ENCODE results near the gene C1orf21.

- no peak for TF ChIP-seq CTCF (IDR thresholded peaks at IDR 0.05; ENCODE audit: extremely low read depth in 1 of 2, insufficient read depth in 1 of 2, low read depth in 1 of 2, low read length in 2 of 2)
- no peak for TF ChIP-seq POLR2AphosphoS5 (IDR thresholded peaks at IDR 0.05; ENCODE audit: insufficient read depth, low read depth, low read length)
- TF ChIP-seq POLR2A (IDR thresholded peaks at IDR 0.05; ENCODE audit: low read depth, low read length): no peak
- TF ChIP-seq EZH2 (IDR thresholded peaks at IDR 0.05; ENCODE audit: borderline replicate concordance, low read depth, low read length, severe bottlenecking): no peak
- no peak for TF ChIP-seq MAX (IDR thresholded peaks at IDR 0.05; ENCODE audit: insufficient read depth, insufficient read length)
- no peak for TF ChIP-seq GATA2 (IDR thresholded peaks at IDR 0.05; ENCODE audit: insufficient read depth, insufficient read length, low read depth, low read length)
- TF ChIP-seq JUN (IDR thresholded peaks at IDR 0.05; ENCODE audit: borderline replicate concordance, insufficient read depth, insufficient read length, low read depth): no peak
- no peak for TF ChIP-seq MYC (IDR thresholded peaks at IDR 0.05; ENCODE audit: low read depth, low read length)
- no peak for TF ChIP-seq FOS (IDR thresholded peaks at IDR 0.05; ENCODE audit: borderline replicate concordance, insufficient read depth, low read length)
These were observed 146.2 kb downstream of the C1orf21 start for GRCh38 chr1:184533049-184533448.
